NCI-H1694 treated with DMSO at 0.1 percent for 48 hours (cell line): Measurements from ENCODE around the gene MRPL42.
"Not testable (repeated sequence)": the region's sequence is repeated elsewhere in the genome, so short reads cannot be mapped to it uniquely, and the experiment has no call there.

Source experiments
- DNase-seq: peaks from one replicate; lab custom pipeline; 2025; lab: John Stamatoyannopoulos, UW

The MRPL42 gene

GRCh38 chr12:93467351-93468007 is at the start of gene MRPL42:
MRPL42 (plus strand) TSS chr12:93467514; CDS start chr12:93469286, 1,772 bp downstream.
- DNase-seq = peak; percentile 85

DNA sequence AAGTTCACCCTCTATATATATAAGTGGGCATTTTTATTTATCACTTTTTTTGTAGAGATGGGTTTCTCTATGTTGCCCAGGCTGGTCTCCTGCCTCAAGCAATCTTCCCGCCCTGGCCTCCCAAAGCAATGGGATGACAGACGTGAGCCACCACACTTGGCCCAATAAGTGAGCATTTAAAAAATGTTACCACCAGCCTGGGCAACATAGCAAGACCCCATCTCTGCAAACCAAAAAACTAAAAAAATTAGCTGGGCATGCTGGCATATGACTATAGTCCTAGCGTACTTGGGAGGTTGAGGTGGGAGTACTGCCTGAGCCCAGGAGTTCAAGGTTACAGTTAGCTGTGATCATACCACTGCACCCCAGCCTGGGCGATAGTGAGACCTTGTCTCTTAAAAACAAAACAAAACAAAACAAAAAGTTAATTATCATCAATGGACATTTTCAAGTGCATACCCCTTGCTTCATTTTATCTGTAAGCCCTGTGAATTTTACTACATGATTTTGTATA is 49.3 kb upstream of the MRPL42 start:
- DNase-seq = no peak

DNA sequence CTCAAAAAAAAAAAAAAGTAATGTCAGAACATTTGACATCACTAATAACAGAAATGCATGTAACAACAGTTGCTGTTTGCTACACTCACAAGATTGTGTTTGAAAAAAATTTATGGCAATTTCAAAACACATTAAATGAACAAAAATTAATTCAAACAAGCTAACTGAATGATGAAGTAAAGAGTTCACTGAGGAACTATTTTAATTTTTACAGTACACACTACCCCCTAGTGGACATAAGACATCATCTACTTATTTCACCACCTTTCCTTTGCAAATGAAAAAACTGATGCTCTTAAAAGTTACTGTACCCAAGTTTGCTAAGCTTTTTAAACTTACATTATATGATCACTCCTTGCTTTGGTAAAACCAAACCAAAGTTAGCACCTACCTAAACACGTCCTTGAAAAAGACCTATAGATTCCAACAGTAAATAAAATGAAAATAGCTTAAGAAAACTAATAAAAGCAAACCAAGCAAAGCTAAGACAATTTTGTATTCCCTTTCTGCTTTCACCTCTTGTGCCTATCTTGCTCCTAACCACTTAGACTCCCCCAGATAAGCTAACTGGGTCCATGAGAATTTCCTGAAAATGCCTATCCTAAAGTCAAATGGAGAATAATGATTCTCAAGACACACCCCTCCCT is 47.8 kb upstream of the MRPL42 start:
- DNase-seq = peak; percentile 58

DNA sequence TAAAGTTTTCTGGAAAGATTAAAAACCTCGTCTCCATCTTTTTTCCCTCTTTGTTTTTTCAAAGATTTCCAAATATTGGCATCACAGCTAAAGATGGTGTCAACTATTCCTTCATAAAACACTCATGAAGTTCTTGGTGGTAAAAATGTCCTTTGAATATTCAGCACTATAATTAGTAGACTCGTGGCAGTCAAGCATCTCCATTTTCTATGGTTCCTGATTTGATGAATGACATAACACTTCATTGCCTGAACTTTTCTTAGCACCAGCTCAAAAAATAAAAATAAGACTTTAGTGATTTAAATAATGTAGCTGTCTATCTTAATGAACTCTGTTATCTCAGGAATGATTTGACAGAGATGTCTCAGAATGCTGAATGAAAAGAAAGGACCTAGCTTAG is 45.3 kb upstream of the MRPL42 start:
- no peak for DNase-seq

DNA sequence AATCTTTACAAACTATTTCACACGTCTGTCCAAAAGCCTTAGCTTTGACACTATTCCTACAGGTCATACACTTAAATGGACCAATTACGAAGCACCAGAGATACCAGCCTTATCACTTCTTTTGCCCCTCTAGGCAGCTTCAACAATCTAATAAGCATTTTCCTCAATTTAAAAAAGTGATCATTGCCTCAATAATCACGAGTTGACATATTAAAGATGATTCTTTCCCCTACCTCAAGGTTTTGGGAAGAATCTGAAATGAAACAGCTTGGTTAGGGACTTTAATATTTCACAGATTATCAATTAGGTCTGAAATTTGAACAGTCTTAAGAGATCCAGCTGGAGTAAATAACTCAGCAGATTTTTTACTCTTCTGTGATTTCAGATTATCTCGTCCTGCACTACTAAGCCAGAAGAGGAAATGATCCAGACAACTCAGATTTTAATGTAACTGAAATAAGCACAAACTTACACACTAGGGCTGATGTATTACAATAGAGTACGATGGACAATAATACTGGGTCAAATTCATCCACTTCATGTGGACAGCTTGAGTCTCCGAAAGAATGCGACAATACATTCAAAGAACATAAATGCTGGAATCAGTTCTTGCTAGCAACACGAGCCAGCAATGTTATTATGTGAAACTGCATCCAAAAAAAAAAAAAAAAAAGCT is 41.4 kb upstream of the MRPL42 start:
- no peak for DNase-seq

- DNase-seq = no peak
Measured at GRCh38 chr12:93426412-93426805, 40.9 kb upstream of the MRPL42 start.

DNA sequence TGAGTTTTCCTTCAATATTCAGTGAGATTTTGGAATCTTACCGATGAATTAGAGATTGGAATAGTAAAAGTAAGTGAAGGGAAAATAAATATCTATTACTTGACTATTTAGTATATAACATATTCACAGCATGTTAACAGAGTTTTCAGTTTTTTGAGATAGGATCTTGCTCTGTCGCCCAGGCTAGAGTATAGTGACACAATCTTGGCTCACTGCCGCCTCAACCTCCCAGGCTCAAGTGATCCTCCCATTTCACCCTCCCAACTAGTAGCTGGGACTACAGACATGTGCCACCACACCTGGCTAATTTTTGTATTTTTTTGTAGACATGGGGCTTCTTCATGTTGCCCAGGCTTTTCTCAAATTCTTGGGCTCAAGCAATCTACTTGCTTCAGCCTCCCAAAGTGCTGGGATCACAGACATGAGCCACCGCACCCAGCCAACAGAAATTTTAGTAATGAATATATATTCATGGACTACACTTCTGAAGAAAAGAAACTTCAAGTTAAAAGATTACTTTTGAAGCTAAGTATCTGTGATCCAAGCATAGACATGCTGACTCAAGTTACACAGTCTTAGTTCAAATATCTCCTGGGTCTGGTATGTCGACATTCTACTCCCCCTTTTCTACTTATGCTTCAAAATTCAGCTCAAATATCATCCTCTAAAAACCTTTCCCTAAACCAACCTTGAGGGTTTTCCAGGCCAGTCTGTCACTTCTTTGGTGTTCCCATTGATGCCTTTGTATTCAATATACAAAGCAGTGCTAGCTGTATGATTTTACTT is 39.3 kb upstream of the MRPL42 start:
- DNase-seq = no peak

DNA sequence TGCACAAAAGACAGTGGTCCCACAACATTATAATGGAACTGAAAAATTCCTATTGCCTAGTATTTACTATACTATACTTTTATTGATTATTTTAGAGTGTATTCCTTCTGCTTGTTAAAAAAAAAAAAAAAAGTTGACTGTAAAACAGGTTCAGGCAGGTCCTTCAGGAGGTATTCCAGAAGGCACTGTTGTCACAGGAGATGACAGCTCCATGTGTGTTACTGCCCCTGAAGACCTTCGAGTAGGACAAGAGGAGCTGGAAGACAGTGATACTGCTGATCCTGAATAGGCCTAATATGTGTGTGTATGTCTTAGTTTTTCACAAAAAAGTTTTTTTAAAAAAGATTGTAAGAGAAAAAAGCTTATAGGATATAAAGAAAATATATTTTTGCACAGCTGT is 37.9 kb upstream of the MRPL42 start:
- DNase-seq = no peak

GRCh38 chr12:93429852-93430251 is 37.5 kb upstream of the MRPL42 start:
- DNase-seq = no peak

GRCh38 chr12:93430280-93430679 is 37.0 kb upstream of the MRPL42 start:
- DNase-seq = no peak

- DNase-seq = not testable (repeated sequence)
Measured at GRCh38 chr12:93432031-93432430, 35.3 kb upstream of the MRPL42 start.

GRCh38 chr12:93434256-93434865 is 33.0 kb upstream of the MRPL42 start:
- DNase-seq = no peak

DNA sequence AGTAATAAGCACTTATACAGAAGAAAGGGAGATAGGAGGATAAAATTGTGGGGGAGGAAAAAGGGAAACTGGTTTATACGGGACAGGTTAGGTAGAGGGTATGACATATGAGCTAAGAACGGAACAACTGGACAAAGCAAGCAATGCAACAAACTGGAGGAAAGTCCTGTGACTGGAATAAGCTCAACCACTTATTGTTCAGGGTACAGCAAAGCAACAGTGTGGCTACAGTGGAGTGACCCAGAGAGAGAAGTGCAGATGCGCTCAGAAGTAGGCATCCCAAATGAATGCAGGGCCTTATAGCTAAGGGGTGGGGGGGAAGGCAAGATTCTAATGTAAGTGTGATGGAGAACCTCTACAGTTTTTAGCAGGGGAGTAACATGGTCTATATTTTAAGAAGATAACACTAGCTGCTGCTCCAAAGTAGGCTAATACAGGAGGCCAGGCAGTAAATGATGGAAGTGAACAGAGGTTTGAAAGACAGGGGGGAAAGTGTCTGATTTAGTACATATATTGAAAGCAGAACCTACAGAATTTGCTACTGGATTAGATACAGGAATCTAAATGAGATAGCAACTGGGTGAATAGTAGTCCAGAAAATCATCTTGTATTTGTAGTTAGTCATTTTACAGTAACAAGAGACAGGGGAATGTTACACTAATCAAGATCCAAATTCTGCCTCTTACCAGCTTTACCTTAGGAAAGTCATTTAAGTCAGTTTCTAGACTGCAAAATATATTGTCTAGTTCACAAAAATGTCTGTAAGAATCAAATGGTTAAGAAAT is 28.9 kb upstream of the MRPL42 start:
- no peak for DNase-seq

DNA sequence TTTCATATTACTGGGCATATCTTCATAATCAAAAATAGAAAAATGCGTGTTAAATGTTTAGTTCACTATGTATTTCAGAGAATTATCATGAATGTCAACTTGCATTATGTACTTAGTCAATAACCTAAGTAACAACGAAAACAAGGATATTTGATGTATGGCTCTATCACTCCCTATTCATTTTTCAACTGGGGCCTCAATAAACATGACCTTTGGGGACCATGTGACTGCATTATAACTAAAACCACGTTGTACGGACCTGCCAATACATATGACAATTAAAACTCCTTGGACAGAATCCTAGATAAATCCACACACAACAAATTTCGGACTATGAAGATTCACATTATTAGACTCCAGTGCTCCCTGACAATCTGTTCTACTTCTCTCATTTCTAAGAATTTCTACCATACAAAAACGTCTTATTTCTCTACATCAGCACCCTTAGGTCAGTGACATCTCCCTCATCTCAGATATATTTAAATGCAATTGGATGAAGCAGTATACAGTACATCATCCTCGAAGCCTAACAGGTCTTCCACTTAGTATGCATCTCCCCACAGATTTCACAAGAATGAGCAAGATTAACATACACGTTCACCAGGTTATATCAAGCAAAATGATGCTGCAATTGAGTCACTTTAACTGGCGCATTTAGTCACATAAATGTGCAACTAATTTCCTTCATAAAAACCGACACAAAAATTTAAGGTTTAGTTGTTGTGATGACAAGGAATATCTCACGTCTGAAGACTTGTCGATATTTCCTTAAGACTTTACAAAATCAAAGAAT is 27.1 kb upstream of the MRPL42 start:
- DNase-seq = no peak

- DNase-seq = no peak
Measured at GRCh38 chr12:93441081-93441616, 26.2 kb upstream of the MRPL42 start.

GRCh38 chr12:93441617-93442410 is 25.5 kb upstream of the MRPL42 start, which contains the start of gene UBE2N:
UBE2N (minus strand) TSS chr12:93441947; CDS start chr12:93441884, 63 bp downstream.
- peak; percentile 85 for DNase-seq

GRCh38 chr12:93442411-93443340 is 24.6 kb upstream of the MRPL42 start:
- DNase-seq = no peak

- no peak for DNase-seq
Measured at GRCh38 chr12:93443576-93443975, 23.7 kb upstream of the MRPL42 start.
